ENCODE data around the gene NHERF2.
A peak's percentile ranks its signal among the peaks of the same experiment; 100 is the strongest.

The NHERF2 gene

DNA sequence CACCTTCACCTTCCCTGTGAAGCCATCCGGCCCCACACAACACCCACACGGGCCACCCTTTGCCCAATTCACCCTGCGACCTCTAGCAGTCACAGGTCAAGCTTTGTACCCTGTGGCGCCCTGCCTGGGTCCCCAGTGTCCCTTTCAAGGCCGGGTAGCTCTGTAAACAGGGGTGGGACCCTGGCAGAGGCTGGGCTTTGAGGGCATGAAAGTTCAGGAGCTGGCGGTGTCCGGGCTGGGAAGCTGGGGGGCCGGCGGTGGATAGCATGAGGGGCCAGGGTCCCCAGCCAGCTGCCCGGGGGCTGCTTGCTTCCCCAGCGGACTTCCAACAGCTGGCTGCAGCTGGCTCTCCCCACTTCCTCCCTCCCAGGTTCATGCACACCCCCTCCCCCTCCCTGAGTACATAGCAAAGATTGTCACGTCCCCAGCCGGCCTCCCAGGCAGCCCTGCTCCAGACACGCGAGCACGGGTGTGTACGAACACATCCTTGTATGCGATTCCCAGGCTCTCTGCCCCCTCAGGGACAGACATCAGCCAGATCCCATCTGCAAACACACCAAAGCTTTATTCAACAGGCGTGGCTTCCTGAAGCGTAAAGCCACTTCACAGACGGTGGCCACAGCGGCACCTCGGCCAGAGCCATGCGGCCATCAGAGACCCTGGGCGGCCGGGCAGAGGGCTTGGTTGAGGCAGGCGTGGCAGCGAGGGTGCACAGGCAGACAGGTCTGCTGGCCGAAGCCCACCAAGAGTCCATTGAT lies 12.8 kb downstream of the NHERF2 start:
- TF ChIP-seq, protein P1, sequence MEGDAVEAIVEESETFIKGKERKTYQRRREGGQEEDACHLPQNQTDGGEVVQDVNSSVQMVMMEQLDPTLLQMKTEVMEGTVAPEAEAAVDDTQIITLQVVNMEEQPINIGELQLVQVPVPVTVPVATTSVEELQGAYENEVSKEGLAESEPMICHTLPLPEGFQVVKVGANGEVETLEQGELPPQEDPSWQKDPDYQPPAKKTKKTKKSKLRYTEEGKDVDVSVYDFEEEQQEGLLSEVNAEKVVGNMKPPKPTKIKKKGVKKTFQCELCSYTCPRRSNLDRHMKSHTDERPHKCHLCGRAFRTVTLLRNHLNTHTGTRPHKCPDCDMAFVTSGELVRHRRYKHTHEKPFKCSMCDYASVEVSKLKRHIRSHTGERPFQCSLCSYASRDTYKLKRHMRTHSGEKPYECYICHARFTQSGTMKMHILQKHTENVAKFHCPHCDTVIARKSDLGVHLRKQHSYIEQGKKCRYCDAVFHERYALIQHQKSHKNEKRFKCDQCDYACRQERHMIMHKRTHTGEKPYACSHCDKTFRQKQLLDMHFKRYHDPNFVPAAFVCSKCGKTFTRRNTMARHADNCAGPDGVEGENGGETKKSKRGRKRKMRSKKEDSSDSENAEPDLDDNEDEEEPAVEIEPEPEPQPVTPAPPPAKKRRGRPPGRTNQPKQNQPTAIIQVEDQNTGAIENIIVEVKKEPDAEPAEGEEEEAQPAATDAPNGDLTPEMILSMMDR (IDR thresholded peaks at IDR 0.05; ENCODE audit: unreplicated experiment in 3 of 3), result no peak
- no peaks in the 10 kb centered on the region for H3K27me3 Mint-ChIP-seq (ENCODE audit: low read depth)
- peak overlapping the region; percentile 98 to 100 (median 99) for H3K27ac Mint-ChIP-seq
- no peaks in the 10 kb centered on the region for H3K9me3 Mint-ChIP-seq
- peak overlapping the region; percentile 66 to 75 (median 74) for H3K4me3 Mint-ChIP-seq
- H3K4me1 Mint-ChIP-seq, result peaks cover 32% of the 10 kb centered on the region
- H3K36me3 Mint-ChIP-seq (ENCODE audit: low read depth), result no peaks in the 10 kb centered on the region

DNA sequence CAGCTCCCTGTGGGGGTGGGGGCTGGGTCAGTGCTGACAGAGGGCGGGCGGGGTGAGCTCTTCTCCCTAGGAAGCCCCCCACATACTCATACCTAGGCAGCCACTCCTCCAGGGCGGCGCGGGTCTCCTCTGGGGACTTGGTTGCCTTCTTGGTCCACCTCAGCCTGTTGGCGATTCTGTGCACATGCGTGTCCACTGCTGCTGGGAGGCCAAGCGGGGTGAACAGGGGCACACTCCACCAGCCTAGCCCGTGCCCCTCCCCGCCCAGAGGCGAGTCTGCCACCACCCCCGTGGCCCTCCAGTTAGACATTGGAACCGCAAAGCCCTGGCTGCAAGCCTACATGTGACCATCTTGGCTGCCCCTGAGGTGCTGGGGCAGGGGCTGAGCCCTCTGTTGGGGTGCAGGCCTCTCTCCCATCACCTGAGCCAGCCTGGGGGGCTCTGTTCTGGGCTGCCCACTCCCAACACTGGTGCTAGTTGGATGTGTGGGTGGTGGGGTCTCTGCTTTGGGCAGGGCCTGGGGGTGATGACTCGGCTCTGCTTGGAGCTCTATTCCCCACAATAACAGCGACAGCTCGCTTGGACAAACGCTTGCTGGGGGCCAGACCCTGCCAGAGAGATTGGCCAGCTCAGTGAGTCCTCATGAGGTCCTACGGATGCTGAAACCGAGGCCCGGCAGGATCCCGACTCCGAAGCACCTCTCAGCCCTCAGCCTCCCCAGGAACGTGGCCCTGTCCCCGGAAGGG lies 13.5 kb downstream of the NHERF2 start:
- Mint-ChIP-seq H3K9me3 (no peaks in the 10 kb centered on the region), H3K27ac (peak overlapping the region; percentile 98 to 100 (median 99)), H3K36me3 (ENCODE audit: low read depth) (no peaks in the 10 kb centered on the region), H3K4me3 (no peak overlapping the region), H3K27me3 (ENCODE audit: low read depth) (no peaks in the 10 kb centered on the region), H3K4me1 (peaks cover 28% of the 10 kb centered on the region)
- TF ChIP-seq, protein P1 (IDR thresholded peaks at IDR 0.05; ENCODE audit: unreplicated experiment in 3 of 3), result no peak

DNA sequence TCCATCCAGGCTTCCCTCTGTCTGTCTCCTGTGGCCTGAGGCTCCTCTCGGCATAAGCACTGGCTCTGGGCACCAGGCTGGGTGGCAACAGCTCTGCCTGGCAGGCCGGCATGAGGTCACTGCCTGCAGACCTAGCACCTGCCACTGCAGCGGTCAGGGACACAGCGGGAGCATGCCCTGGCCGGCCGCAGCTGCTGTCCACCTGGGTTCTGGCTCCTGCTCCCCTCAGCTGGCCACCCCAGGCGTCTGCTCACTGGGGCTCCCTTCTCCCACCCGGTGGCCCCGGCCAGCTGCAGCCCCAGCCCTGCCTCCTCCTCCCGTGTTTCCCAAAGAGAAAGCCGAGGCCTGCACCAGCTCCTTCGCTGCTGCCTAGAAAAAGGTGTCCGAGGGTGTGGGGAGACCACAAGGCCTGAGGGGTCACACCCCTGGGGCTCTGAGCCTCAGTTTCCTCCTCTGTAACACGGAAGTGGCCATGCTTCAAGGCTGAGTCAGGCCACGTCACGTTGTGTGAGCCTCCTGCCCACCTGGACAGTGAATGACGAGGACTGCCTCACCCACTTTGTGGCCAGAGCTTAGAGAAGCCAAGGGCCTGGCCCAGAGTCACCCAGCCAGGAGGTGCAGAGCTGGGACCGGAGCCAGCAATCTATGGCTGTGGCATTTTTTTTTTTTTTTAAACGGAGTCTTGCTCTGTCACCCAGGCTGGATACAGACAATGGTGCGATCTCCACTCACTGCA lies 14.3 kb downstream of the NHERF2 start:
- Mint-ChIP-seq H3K9me3 (no peaks in the 10 kb centered on the region), H3K4me1 (peaks cover 28% of the 10 kb centered on the region), H3K27ac (peak overlapping the region in 1 of 3 experiments; percentile 100), H3K4me3 (no peak overlapping the region), H3K27me3 (ENCODE audit: low read depth) (no peaks in the 10 kb centered on the region), H3K36me3 (ENCODE audit: low read depth) (no peaks in the 10 kb centered on the region)
- TF ChIP-seq, protein P1 (IDR thresholded peaks at IDR 0.05; ENCODE audit: unreplicated experiment in 3 of 3), result no peak

DNA sequence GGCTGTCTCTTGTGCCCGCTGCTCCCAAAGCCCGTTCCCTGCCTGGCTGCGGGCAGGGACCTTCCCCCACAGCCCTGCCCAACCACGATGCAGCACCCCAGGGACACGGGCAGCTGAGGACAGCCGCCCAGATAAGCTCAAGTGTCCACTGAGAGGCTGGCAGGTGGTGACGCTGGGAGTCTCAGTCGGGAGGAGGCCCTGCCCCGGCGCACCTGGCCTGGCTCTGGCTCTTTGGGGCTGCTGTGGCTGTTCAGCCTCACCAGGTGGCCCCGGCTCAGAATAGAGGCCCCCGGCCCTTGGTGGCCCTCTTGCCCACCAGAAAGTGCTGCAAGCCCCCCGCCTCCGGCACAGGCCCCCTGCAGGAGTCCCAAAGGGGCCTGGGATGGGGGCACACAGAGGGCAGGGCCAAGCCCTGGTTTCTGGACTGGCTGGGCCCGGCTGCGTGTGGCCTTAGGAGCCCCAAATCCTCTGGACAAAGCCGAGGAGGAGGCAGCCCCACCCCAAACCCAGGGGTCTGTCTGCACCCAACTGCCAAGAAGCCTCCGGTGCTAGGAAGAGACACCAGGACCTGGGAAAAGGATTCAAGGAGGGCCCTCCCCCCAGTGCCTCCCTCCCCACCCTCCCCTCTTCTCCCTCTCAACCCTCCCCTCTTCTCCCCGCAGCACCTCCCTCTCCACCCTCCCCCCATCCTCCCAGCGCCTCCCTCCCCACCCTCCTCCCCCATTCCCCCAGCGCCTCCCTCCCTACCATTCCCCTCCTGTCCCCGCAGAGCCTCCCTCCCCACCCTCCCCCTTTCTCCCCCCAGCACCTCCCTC lies 15.7 kb downstream of the NHERF2 start:
- no peaks in the 10 kb centered on the region for H3K27me3 Mint-ChIP-seq (ENCODE audit: low read depth)
- no peaks in the 10 kb centered on the region for H3K36me3 Mint-ChIP-seq (ENCODE audit: low read depth)
- peak overlapping the region; percentile 40 to 80 (median 63) for H3K27ac Mint-ChIP-seq
- H3K4me3 Mint-ChIP-seq, result no peak overlapping the region
- no peaks in the 10 kb centered on the region for H3K9me3 Mint-ChIP-seq
- TF ChIP-seq, protein P1 (IDR thresholded peaks at IDR 0.05; ENCODE audit: unreplicated experiment in 3 of 3), result no peak
- H3K4me1 Mint-ChIP-seq, result peaks cover 37% of the 10 kb centered on the region

DNA sequence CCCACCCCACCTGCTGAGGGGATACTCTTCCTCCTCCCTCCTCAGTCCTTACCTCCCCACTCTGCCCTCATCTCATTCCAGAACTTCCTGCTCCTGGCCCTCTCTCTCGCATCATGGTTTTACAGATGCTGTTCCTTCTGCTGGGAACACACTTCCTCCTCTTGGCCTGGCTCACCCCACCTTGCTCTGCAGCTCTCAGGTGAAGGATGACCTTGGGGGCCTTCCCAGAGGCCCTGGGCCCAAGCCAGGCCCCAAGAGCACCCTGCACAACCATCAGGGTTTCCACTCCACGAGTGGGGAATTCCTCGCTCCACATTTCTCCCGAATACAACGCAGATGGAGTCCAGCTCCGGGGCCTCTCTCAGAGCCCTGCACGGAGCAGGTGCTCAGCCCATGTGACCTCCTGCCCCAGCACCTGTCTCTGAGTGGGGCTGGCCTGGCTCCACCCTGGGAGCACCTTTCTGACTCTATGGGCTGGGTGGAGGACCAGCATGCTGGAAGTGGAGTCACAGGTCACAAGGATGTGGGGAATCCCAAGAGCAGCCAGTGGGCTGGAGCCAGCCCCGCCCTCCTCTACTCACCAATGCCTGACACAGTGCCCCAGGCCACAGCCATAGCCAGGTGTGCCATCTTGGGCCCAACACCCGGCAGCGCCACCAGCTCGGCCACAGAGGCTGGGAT lies 16.4 kb downstream of the NHERF2 start:
- TF ChIP-seq, protein P1 (IDR thresholded peaks at IDR 0.05; ENCODE audit: unreplicated experiment in 3 of 3), result no peak
- no peaks in the 10 kb centered on the region for H3K36me3 Mint-ChIP-seq (ENCODE audit: low read depth)
- peak overlapping the region; percentile 40 to 63 (median 60) for H3K27ac Mint-ChIP-seq
- peak overlapping the region; percentile 4 to 62 (median 40) for H3K4me3 Mint-ChIP-seq
- H3K9me3 Mint-ChIP-seq, result no peaks in the 10 kb centered on the region
- H3K4me1 Mint-ChIP-seq, result peaks cover 30% of the 10 kb centered on the region
- no peaks in the 10 kb centered on the region for H3K27me3 Mint-ChIP-seq (ENCODE audit: low read depth)
